H1 (cell line): ENCODE results near the gene LCLAT1. TPM values are rescaled to one million over a fixed set of nuclear protein-coding genes. Genes with fewer than 3 reads are reported as not detected.

Source experiments
- CTCF ChIA-PET: fragments of 300-600 bp; sonication (Branson Sonifier 250); formaldehyde crosslinking; loops from one replicate; lab custom pipeline; 2021; ENCODE audit not compliant: partially characterized antibody; lab: Charles Lee
- POLR2A ChIA-PET: fragments of 300-600 bp; sonication (Branson Sonifier 250); formaldehyde crosslinking; loops from one replicate; lab custom pipeline; 2021; ENCODE audit warnings: inconsistent platforms; ENCODE audit not compliant: partially characterized antibody; lab: Charles Lee
- DNase-seq, 2 experiments: peaks; one replicate each; pipeline versions ENCODE4 v3.0.0 to v3.0.0-alpha.2; 2010 to 2022; ENCODE audit warnings: low spot score in 2 of 2, low read depth in 1 of 2, mixed read lengths in 1 of 2
- FAIRE-seq: peaks from 2 replicates; lab custom pipeline; 2011; peaks lifted over from hg19 to GRCh38; lab: Jason Lieb, UNC
- H2AFZ ChIP-seq: 2 replicates; pipeline ENCODE4 v1.8.1; 2012; ENCODE audit warnings: low read length, inconsistent platforms
- H2AK5ac ChIP-seq: 2 replicates; pipeline ENCODE4 v1.6.1; 2013; ENCODE audit warnings: low read depth, low read length
- H2BK120ac ChIP-seq: replicated peaks from 2 replicates; pipeline ENCODE3; 2013; ENCODE audit warnings: low read depth, low read length, inconsistent platforms
- H2BK12ac ChIP-seq: 2 replicates; pipeline ENCODE4 v1.6.1; 2013; ENCODE audit warnings: low read depth, low read length
- H2BK15ac ChIP-seq: 2 replicates; pipeline ENCODE4 v1.6.1; 2013; ENCODE audit warnings: low read length
- H2BK20ac ChIP-seq: 2 replicates; pipeline ENCODE4 v1.6.1; 2013; ENCODE audit warnings: low read length
- H2BK5ac ChIP-seq: 2 replicates; pipeline ENCODE4 v1.6.1; 2013; ENCODE audit warnings: low read depth, low read length
- H3K14ac ChIP-seq: 2 replicates; pipeline ENCODE4 v1.6.1; 2013; ENCODE audit warnings: inconsistent platforms; ENCODE audit not compliant: insufficient read length
- H3K18ac ChIP-seq: 2 replicates; pipeline ENCODE4 v1.6.1; 2013; ENCODE audit warnings: low read length; ENCODE audit errors: extremely low read depth
- H3K23ac ChIP-seq: 2 replicates; pipeline ENCODE4 v1.6.1; 2013; ENCODE audit warnings: inconsistent platforms; ENCODE audit not compliant: insufficient read length
- H3K23me2 ChIP-seq: 2 replicates; pipeline ENCODE4 v1.6.1; 2013; ENCODE audit warnings: low read depth, low read length
- H3K27ac ChIP-seq: 2 replicates; pipeline ENCODE4 v1.6.1; 2011; ENCODE audit warnings: low read depth, low read length, inconsistent platforms
- H3K27me3 ChIP-seq, 4 experiments: replicated peaks in 1 of 4; 1 replicate in 1 of 4; 2 replicates in 3 of 4; pipeline versions ENCODE4 v1.6.1 to v1.8.1; 2011 to 2013; ENCODE audit warnings: low read length in 3 of 4, mild to moderate bottlenecking in 3 of 4, inconsistent platforms in 2 of 4, mixed read lengths in 2 of 4, moderate library complexity in 1 of 4; ENCODE audit not compliant: control insufficient read depth in 3 of 4, insufficient read depth in 3 of 4; ENCODE audit errors: extremely low read depth in 1 of 4
- H3K36me3 ChIP-seq, 4 experiments: 2 replicates each; pipeline versions ENCODE4 v1.6.1 to v1.8.1; 2011 to 2013; ENCODE audit warnings: mild to moderate bottlenecking in 4 of 4, low read length in 3 of 4, moderate library complexity in 2 of 4, control low read depth in 1 of 4, inconsistent platforms in 1 of 4; ENCODE audit not compliant: insufficient read depth in 4 of 4, control insufficient read depth in 2 of 4
- H3K4ac ChIP-seq: replicated peaks from 2 replicates; pipeline ENCODE3; 2013; ENCODE audit warnings: low read length, low read depth, mixed read lengths, inconsistent platforms; ENCODE audit not compliant: insufficient read length
- H3K4me1 ChIP-seq, 4 experiments: replicated peaks in 1 of 4; 1 replicate in 1 of 4; 2 replicates in 3 of 4; pipeline versions ENCODE4 v1.6.1 to v1.8.1; 2011 to 2013; ENCODE audit warnings: low read length in 3 of 4, inconsistent platforms in 2 of 4, mixed read lengths in 1 of 4; ENCODE audit not compliant: insufficient read depth in 4 of 4, control insufficient read depth in 3 of 4
- H3K4me2 ChIP-seq, 2 experiments: 2 replicates each; pipeline versions ENCODE4 v1.6.1 to v1.8.1; 2011 to 2013; ENCODE audit warnings: low read depth in 2 of 2, low read length in 2 of 2, control low read depth in 1 of 2, inconsistent platforms in 1 of 2, mild to moderate bottlenecking in 1 of 2; ENCODE audit not compliant: insufficient read depth in 1 of 2
- H3K4me3 ChIP-seq, 4 experiments: fragments of 200-600, 300-600 bp in 1 of 4; sonication (generic), shearing (Covaris generic), sonication (Bioruptor Twin) in 1 of 4; 2 replicates each; pipeline versions ENCODE4 v1.5.1 to v1.8.1; 2011 to 2016; ENCODE audit warnings: low read length in 4 of 4, low read depth in 3 of 4, control low read depth in 2 of 4, inconsistent platforms in 2 of 4, mild to moderate bottlenecking in 2 of 4, mixed read lengths in 1 of 4, moderate library complexity in 1 of 4; ENCODE audit not compliant: insufficient read depth in 2 of 4; ENCODE audit errors: extremely low read depth in 1 of 4
- H3K56ac ChIP-seq: replicated peaks from 2 replicates; pipeline ENCODE3; 2013; ENCODE audit warnings: low read depth, mild to moderate bottlenecking, mixed read lengths, low read length, inconsistent platforms; ENCODE audit not compliant: insufficient read length
- H3K79me1 ChIP-seq: 2 replicates; pipeline ENCODE4 v1.6.1; 2013; ENCODE audit warnings: low read depth, low read length, control low read depth
- H3K79me2 ChIP-seq, 2 experiments: 2 replicates each; pipeline versions ENCODE4 v1.6.1 to v1.8.1; 2012 to 2013; ENCODE audit warnings: low read length in 2 of 2, mild to moderate bottlenecking in 2 of 2, inconsistent platforms in 1 of 2; ENCODE audit not compliant: insufficient read depth in 2 of 2, control insufficient read depth in 1 of 2
- H3K9ac ChIP-seq, 4 experiments: replicated peaks in 1 of 4; 1 replicate in 1 of 4; 2 replicates in 3 of 4; pipeline versions ENCODE4 v1.6.1 to v1.8.1; 2011 to 2013; ENCODE audit warnings: low read depth in 3 of 4, low read length in 3 of 4, control low read depth in 2 of 4, mild to moderate bottlenecking in 2 of 4, moderate library complexity in 2 of 4, inconsistent platforms in 1 of 4; ENCODE audit errors: extremely low read depth in 1 of 4
- H3K9me3 ChIP-seq, 2 experiments: 2 replicates each; pipeline versions ENCODE4 v1.6.1 to v1.8.1; 2012 to 2013; ENCODE audit warnings: mild to moderate bottlenecking in 2 of 2, moderate library complexity in 2 of 2, control low read depth in 1 of 2, inconsistent platforms in 1 of 2, low read depth in 1 of 2, low read length in 1 of 2, mixed read lengths in 1 of 2; ENCODE audit not compliant: insufficient read depth in 2 of 2
- H4K20me1 ChIP-seq, 2 experiments: replicated peaks in 1 of 2; 2 replicates each; pipeline versions ENCODE3 to v1.8.1; 2011 to 2013; ENCODE audit warnings: inconsistent platforms in 2 of 2, low read length in 2 of 2, mild to moderate bottlenecking in 1 of 2; ENCODE audit not compliant: insufficient read depth in 2 of 2, control insufficient read depth in 1 of 2
- H4K5ac ChIP-seq: 2 replicates; pipeline ENCODE4 v1.6.1; 2013; ENCODE audit warnings: low read length, low read depth, mixed read lengths, inconsistent platforms; ENCODE audit not compliant: insufficient read length
- H4K8ac ChIP-seq: 2 replicates; pipeline ENCODE4 v1.8.0; 2013; ENCODE audit warnings: mild to moderate bottlenecking, moderate library complexity, low read length, inconsistent platforms; ENCODE audit not compliant: insufficient read depth; ENCODE audit errors: extremely low read depth
- H4K91ac ChIP-seq: replicated peaks from 2 replicates; pipeline ENCODE3; 2013; ENCODE audit warnings: low read length, mixed read lengths, inconsistent platforms; ENCODE audit not compliant: insufficient read length
- CBX5 ChIP-seq: fragments of 300-800, 300-1000 bp; sonication (generic); IDR thresholded peaks from 2 replicates; pipeline ENCODE4 v1.7.1; 2016; ENCODE audit warnings: antibody characterized with exemption, low read length, low read depth
- CBX8 ChIP-seq: fragments of 300-800, 300-1000 bp; sonication (generic); IDR thresholded peaks from 2 replicates; pipeline ENCODE4 v1.7.1; 2016; ENCODE audit warnings: low read depth, low read length, borderline replicate concordance
- GABPA ChIP-seq: IDR thresholded peaks from 2 replicates; pipeline ENCODE4 v1.6.1; 2011; ENCODE audit warnings: mild to moderate bottlenecking, low read length, moderate library complexity, borderline replicate concordance; ENCODE audit not compliant: insufficient read depth
- HDAC6 ChIP-seq: IDR thresholded peaks from one replicate; pipeline ENCODE4 v1.7.1; 2012; ENCODE audit warnings: low read depth, mild to moderate bottlenecking, inconsistent platforms, low read length, moderate library complexity
- PHF8 ChIP-seq: fragments of 200-600 bp; sonication (generic); conservative IDR thresholded peaks from 2 replicates; pipeline ENCODE4 v1.7.1; 2012; ENCODE audit warnings: low read depth, mild to moderate bottlenecking, inconsistent platforms, low read length, moderate library complexity
- SIRT6 ChIP-seq: IDR thresholded peaks from one replicate; pipeline ENCODE4 v1.7.1; 2012; ENCODE audit warnings: low read length, inconsistent platforms
- SIX5 ChIP-seq: IDR thresholded peaks from 2 replicates; pipeline ENCODE4 v1.6.1; 2011; ENCODE audit warnings: mild to moderate bottlenecking, low read depth, low read length
- polyA plus RNA-seq, 7 experiments: library from polyadenylated mRNA; depleted of rRNA in 3 of 7; stranded (reverse) in 5 of 7; unstranded in 2 of 7; fragments of >200 nt in 5 of 7; fragments of 200-250 nt in 2 of 7; gene quantifications; 1 replicate in 5 of 7; 2 replicates in 1 of 7; 4 replicates in 1 of 7; pipeline versions ENCODE4 v1.2.1 to v1.2.3, GENCODE V29; 2011 to 2013; ENCODE audit warnings: missing spikeins in 2 of 7, mixed read lengths in 2 of 7
- total RNA-seq: library from RNA; stranded (reverse); fragmentation: NEBNext Ultra II Directional; extraction: Animal tissue kit (Norgen Biotek cat#: 25700); gene quantifications from 2 replicates; pipeline ENCODE4 v1.2.1, GENCODE V29; 2021
- TF ChIP-seq, protein P1 (sequence below): IDR thresholded peaks from 2 replicates; pipeline ENCODE4 v1.6.1; 2011; ENCODE audit warnings: low read length, improper control_type of control experiment

Gene LCLAT1
- total and polyA plus RNA-seq, 2 of the 8 experiments (the other 6 are each of a cell fraction or from before 2014, with no cell fraction given) = 7.6 to 22.0 TPM

DNA sequence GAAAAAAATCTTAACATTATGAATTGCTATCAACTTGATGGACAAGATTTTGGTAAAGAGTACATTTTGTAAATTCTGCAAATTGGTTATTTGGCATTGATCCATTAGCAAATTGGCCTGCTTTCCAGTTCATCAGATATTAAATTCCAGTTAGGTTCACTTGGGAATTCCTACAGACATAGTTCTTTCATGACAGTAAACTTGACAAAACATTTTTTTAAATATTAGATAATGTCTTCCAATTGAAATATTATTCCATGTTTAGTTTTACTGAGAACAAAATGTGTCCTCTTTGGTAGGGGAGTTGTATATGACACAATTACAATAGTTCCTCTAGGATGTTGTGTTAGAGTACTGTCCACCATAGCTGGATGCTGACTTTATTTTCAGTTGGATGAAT is 141.9 kb downstream of the LCLAT1 start:
- Histone ChIP-seq H3K9me3 (no peaks in the 10 kb centered on the region), H3K27ac (no peak overlapping the region), H3K4me3 (no peak overlapping the region), H3K79me1 (no peaks in the 10 kb centered on the region), H3K9ac (no peak overlapping the region), H3K56ac (no peak overlapping the region), H3K18ac (no peak overlapping the region), H2BK5ac (no peak overlapping the region), H3K27me3 (no peaks in the 10 kb centered on the region), H4K20me1 (no peaks in the 10 kb centered on the region), H4K5ac (no peak overlapping the region), H3K79me2 (no peaks in the 10 kb centered on the region), H4K8ac (no peak overlapping the region), H2BK120ac (no peak overlapping the region), H2AK5ac (no peak overlapping the region), H3K23me2 (no peaks in the 10 kb centered on the region), H3K23ac (no peak overlapping the region), H2BK12ac (no peak overlapping the region), H3K4me2 (no peak overlapping the region), H2BK20ac (no peak overlapping the region), H4K91ac (no peak overlapping the region), H2BK15ac (no peak overlapping the region), H3K36me3 (no peaks in the 10 kb centered on the region), H3K14ac (no peak overlapping the region), H3K4me1 (no peaks in the 10 kb centered on the region), H2AFZ (no peak overlapping the region), H3K4ac (no peak overlapping the region)
- DNase-seq (no peak), FAIRE-seq (no peak)
- CTCF ChIA-PET = no interaction called here
- POLR2A ChIA-PET = no interaction called here
- TF ChIP-seq HDAC6 = no peak
- no peak for TF ChIP-seq GABPA
- TF ChIP-seq SIRT6 = no peak
- TF ChIP-seq CBX8 = no peak
- TF ChIP-seq, protein P1, sequence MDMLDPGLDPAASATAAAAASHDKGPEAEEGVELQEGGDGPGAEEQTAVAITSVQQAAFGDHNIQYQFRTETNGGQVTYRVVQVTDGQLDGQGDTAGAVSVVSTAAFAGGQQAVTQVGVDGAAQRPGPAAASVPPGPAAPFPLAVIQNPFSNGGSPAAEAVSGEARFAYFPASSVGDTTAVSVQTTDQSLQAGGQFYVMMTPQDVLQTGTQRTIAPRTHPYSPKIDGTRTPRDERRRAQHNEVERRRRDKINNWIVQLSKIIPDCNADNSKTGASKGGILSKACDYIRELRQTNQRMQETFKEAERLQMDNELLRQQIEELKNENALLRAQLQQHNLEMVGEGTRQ = no peak
- no peak for TF ChIP-seq PHF8
- no peak for TF ChIP-seq CBX5
- no peak for TF ChIP-seq SIX5
